Measurements from ENCODE around the gene RPTOR. TPM values are rescaled to one million over a fixed set of nuclear protein-coding genes. Genes with fewer than 3 reads are reported as not detected.

The RPTOR gene
- total and polyA plus RNA-seq, 2 donors (not counting 1 experiment from before 2014, with no cell fraction given): 6.7 to 22.8 TPM

DNA sequence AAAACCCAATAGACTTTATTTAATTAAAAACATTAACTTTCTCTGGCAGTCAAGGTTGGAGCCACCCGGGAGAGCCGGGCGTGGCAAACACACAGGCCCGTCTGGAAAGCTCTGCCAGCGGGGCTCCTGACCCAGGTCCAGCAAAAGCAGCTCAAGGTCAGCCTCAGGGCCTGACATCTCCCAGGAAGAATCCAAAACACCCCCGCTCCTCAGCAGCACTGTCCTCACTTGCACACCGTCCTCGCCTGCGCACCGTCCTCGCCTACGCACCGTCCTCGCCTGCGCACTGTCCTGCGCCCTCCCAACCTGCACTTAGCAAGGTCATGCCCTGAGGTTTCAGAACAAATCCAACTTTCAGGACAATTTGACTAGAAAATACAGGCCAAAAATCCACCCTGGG lies 31.4 kb upstream of the RPTOR start:
- no peak for TF ChIP-seq EZH2 (IDR thresholded peaks at IDR 0.05; ENCODE audit: low read length, missing control alignments)
- TF ChIP-seq, protein P1, sequence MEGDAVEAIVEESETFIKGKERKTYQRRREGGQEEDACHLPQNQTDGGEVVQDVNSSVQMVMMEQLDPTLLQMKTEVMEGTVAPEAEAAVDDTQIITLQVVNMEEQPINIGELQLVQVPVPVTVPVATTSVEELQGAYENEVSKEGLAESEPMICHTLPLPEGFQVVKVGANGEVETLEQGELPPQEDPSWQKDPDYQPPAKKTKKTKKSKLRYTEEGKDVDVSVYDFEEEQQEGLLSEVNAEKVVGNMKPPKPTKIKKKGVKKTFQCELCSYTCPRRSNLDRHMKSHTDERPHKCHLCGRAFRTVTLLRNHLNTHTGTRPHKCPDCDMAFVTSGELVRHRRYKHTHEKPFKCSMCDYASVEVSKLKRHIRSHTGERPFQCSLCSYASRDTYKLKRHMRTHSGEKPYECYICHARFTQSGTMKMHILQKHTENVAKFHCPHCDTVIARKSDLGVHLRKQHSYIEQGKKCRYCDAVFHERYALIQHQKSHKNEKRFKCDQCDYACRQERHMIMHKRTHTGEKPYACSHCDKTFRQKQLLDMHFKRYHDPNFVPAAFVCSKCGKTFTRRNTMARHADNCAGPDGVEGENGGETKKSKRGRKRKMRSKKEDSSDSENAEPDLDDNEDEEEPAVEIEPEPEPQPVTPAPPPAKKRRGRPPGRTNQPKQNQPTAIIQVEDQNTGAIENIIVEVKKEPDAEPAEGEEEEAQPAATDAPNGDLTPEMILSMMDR (conservative IDR thresholded peaks at IDR 0.05 in 1 of 2, IDR thresholded peaks at IDR 0.05 in 1 of 2; ENCODE audit: low read depth in 1 of 2, low read length in 2 of 2): no peak

DNA sequence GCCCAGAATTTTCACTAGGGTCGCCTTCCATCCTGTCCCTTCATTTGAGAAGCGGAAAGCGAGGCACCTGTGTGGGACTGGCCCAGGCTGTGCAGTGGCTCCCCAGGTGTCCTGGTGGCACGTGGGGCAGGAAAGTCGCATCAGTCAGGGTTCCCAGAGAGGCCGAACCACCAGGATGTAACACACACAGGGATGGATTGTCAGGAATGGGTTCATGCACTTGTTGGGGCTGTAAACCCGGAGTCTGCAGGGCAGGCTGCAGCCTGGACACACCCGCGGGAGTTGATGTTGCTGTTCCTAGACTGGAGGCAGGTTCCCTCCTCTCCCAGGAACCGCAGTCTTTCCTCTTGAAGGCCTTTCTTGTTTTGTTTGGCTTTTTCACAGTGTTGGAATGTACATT lies 30.7 kb upstream of the RPTOR start:
- TF ChIP-seq EZH2 (IDR thresholded peaks at IDR 0.05; ENCODE audit: low read length, missing control alignments): no peak
- TF ChIP-seq, protein P1 (conservative IDR thresholded peaks at IDR 0.05 in 1 of 2, IDR thresholded peaks at IDR 0.05 in 1 of 2; ENCODE audit: low read depth in 1 of 2, low read length in 2 of 2): no peak
- Histone ChIP-seq H3K9me3 (ENCODE audit: control insufficient read depth, insufficient read depth, low read depth, low read length) (no peaks in the 10 kb centered on the region), H4K20me1 (ENCODE audit: control insufficient read depth, extremely low read depth, insufficient read depth, low read length) (no peaks in the 10 kb centered on the region), H3K36me3 (ENCODE audit: control insufficient read depth, insufficient read depth, low read length) (no peaks in the 10 kb centered on the region), H3K4me2 (ENCODE audit: extremely low read depth, insufficient read depth, low read length) (no peak overlapping the region), H3K27ac (ENCODE audit: insufficient read depth, low read length) (no peak overlapping the region), H3K4me1 (ENCODE audit: control insufficient read depth, extremely low read depth, insufficient read depth, low read length) (no peaks in the 10 kb centered on the region), H3K4me3 (replicated peaks in 1 of 4; ENCODE audit: control extremely low read depth in 1 of 4, insufficient read depth in 1 of 4, low read depth in 3 of 4, low read length in 4 of 4) (no peak overlapping the region), H3K9ac (ENCODE audit: insufficient read depth, low read length) (no peak overlapping the region), H3K27me3 (ENCODE audit: control insufficient read depth, insufficient read depth, low read length) (peaks cover 9% of the 10 kb centered on the region), H3K79me2 (ENCODE audit: control insufficient read depth, insufficient read depth, low read length) (no peaks in the 10 kb centered on the region), H2AFZ (ENCODE audit: low read length) (no peak overlapping the region)
- DNase-seq (ENCODE audit: low read depth in 2 of 2): peak; percentile 31 to 91

More for the DNA sequence above, 31.4 kb upstream of the RPTOR start:
- Histone ChIP-seq H3K27me3 (ENCODE audit: control insufficient read depth, insufficient read depth, low read length) (peaks cover 9% of the 10 kb centered on the region), H3K36me3 (ENCODE audit: control insufficient read depth, insufficient read depth, low read length) (no peaks in the 10 kb centered on the region), H2AFZ (ENCODE audit: low read length) (no peak overlapping the region), H3K4me2 (ENCODE audit: extremely low read depth, insufficient read depth, low read length) (no peak overlapping the region), H4K20me1 (ENCODE audit: control insufficient read depth, extremely low read depth, insufficient read depth, low read length) (no peaks in the 10 kb centered on the region), H3K4me1 (ENCODE audit: control insufficient read depth, extremely low read depth, insufficient read depth, low read length) (no peaks in the 10 kb centered on the region), H3K27ac (ENCODE audit: insufficient read depth, low read length) (no peak overlapping the region), H3K9ac (ENCODE audit: insufficient read depth, low read length) (no peak overlapping the region), H3K79me2 (ENCODE audit: control insufficient read depth, insufficient read depth, low read length) (no peaks in the 10 kb centered on the region), H3K4me3 (replicated peaks in 1 of 4; ENCODE audit: control extremely low read depth in 1 of 4, insufficient read depth in 1 of 4, low read depth in 3 of 4, low read length in 4 of 4) (no peak overlapping the region), H3K9me3 (ENCODE audit: control insufficient read depth, insufficient read depth, low read depth, low read length) (no peaks in the 10 kb centered on the region)
- no peak for DNase-seq (ENCODE audit: low read depth in 2 of 2)

DNA sequence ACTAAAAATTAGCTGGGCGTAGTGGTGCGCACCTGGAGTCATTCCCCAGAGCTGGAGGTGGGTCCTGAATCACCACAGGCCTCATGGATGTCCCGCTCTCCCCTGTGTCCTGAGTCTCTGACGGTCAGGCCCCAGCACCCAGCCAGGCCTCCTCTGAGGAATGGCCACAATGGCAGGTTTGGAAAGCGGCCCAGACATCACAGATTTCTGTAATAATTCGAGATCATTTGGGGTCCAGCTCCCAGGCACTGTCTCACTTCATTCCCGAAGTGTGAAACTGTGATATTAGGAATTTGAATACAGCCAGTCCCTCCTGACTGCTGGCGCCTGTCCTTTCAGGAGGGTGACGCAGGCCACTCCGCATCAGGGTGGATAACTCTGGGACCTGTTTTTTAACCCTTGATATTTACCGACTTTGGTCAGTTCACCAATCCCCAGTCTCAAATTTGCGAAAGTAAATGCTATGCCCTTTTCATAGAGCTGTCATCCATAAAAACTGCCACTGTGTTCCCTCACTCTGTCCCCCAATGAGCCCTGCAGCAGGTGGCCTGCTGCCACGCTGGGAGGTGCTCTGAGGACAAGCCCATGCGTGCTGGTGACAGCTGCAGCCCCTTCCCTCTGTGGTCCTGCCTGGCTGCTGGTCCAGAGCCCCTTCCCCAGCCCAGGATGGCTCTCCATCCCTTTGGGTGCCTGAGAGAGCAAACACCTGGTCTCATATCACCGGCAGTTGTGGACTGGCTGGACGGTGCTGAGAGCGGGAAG lies 28.3 kb upstream of the RPTOR start:
- H3K4me2 ChIP-seq (ENCODE audit: extremely low read depth, insufficient read depth, low read length): no peak overlapping the region
- no peak for TF ChIP-seq EZH2 (IDR thresholded peaks at IDR 0.05; ENCODE audit: low read length, missing control alignments)

More for the DNA sequence above, 28.3 kb upstream of the RPTOR start:
- peaks cover 4% of the 10 kb centered on the region for H3K27me3 ChIP-seq (ENCODE audit: control insufficient read depth, insufficient read depth, low read length)
- H3K79me2 ChIP-seq (ENCODE audit: control insufficient read depth, insufficient read depth, low read length): no peaks in the 10 kb centered on the region
- no peaks in the 10 kb centered on the region for H3K36me3 ChIP-seq (ENCODE audit: control insufficient read depth, insufficient read depth, low read length)
- no peaks in the 10 kb centered on the region for H3K9me3 ChIP-seq (ENCODE audit: control insufficient read depth, insufficient read depth, low read depth, low read length)
- H4K20me1 ChIP-seq (ENCODE audit: control insufficient read depth, extremely low read depth, insufficient read depth, low read length): no peaks in the 10 kb centered on the region
- no peak overlapping the region for H3K27ac ChIP-seq (ENCODE audit: insufficient read depth, low read length)
- H3K9ac ChIP-seq (ENCODE audit: insufficient read depth, low read length): no peak overlapping the region
- DNase-seq (ENCODE audit: low read depth in 2 of 2): no peak
- no peak overlapping the region for H2AFZ ChIP-seq (ENCODE audit: low read length)
- H3K4me3 ChIP-seq (replicated peaks in 1 of 4; ENCODE audit: control extremely low read depth in 1 of 4, insufficient read depth in 1 of 4, low read depth in 3 of 4, low read length in 4 of 4): no peak overlapping the region
- no peaks in the 10 kb centered on the region for H3K4me1 ChIP-seq (ENCODE audit: control insufficient read depth, extremely low read depth, insufficient read depth, low read length)
